ENCODE results near the gene CAMK1D. TPM values are rescaled to one million over a fixed set of nuclear protein-coding genes. Genes with fewer than 3 reads are reported as not detected.

CAMK1D gene
- total RNA-seq, 1 experiment from 2014 or later = 6.0 TPM

DNA sequence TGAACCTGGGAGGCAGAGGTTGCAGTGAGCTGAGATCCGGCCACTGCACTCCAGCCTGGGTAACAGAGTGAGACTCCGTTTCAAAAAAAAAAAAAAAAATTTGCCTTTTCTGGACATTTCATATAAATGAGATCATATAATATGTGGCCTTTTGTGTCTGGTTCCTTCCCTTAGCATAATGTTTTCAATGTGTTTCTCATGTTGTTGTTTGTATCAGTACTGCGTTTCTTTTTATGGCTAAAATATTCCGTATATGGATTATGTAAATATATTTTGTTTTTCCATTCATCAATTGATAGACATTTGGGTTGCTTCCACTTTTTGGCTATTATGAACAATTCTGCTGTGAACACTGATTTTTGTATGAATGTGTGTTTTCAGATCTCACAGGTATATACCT lies 394.6 kb downstream of the CAMK1D start:
- ChIA-PET POLR2A (ENCODE audit: unreplicated experiment) (no interaction called here), CTCF (no interaction called here)
- Histone ChIP-seq H3K36me3 (ENCODE audit: low read depth) (no peaks in the 10 kb centered on the region), H3K27ac (no peak overlapping the region), H3K4me1 (replicated peaks; ENCODE audit: insufficient read depth) (no peaks in the 10 kb centered on the region), H3K9me3 (ENCODE audit: insufficient read depth, low read depth) (no peaks in the 10 kb centered on the region), H3K79me2 (ENCODE audit: low read depth) (no peaks in the 10 kb centered on the region), H4K20me1 (ENCODE audit: insufficient read depth) (no peaks in the 10 kb centered on the region), H3K9me2 (ENCODE audit: insufficient read depth) (no peaks in the 10 kb centered on the region), H3K4me3 (no peak overlapping the region), H2AFZ (no peak overlapping the region), H3K27me3 (ENCODE audit: insufficient read depth, low read depth) (no peaks in the 10 kb centered on the region), H3K4me2 (no peak overlapping the region), H3F3A (ENCODE audit: insufficient read depth, low read depth) (no peaks in the 10 kb centered on the region)
- intact Hi-C loops (cut with micrococcal nuclease; ENCODE audit: unreplicated experiment) = no loop called here
- DNase-seq = no peak
- TF ChIP-seq EZH2 (IDR thresholded peaks at IDR 0.05; ENCODE audit: low read depth) (no peak), CTCF (conservative IDR thresholded peaks at IDR 0.05) (no peak)
- BruUV-seq (replicated peaks) = no TSS peak

- Histone ChIP-seq H3K9me3 (ENCODE audit: insufficient read depth, low read depth) (no peaks in the 10 kb centered on the region), H3K4me3 (no peak overlapping the region), H3F3A (ENCODE audit: insufficient read depth, low read depth) (no peaks in the 10 kb centered on the region), H3K27me3 (ENCODE audit: insufficient read depth, low read depth) (no peaks in the 10 kb centered on the region), H3K4me1 (replicated peaks; ENCODE audit: insufficient read depth) (no peaks in the 10 kb centered on the region), H3K9me2 (ENCODE audit: insufficient read depth) (no peaks in the 10 kb centered on the region), H3K4me2 (no peak overlapping the region), H4K20me1 (ENCODE audit: insufficient read depth) (peaks cover 4% of the 10 kb centered on the region; the same call in 1 of the 2 replicates), H2AFZ (no peak overlapping the region), H3K27ac (no peak overlapping the region), H3K79me2 (ENCODE audit: low read depth) (no peaks in the 10 kb centered on the region), H3K36me3 (ENCODE audit: low read depth) (no peaks in the 10 kb centered on the region)
- POLR2A ChIA-PET (ENCODE audit: unreplicated experiment) = no interaction called here
- no peak for DNase-seq
- no peak for TF ChIP-seq CTCF (conservative IDR thresholded peaks at IDR 0.05)
- intact Hi-C loops (cut with micrococcal nuclease; ENCODE audit: unreplicated experiment) = no loop called here
- no TSS peak for BruUV-seq (replicated peaks)
- CTCF ChIA-PET = no interaction called here
These were observed 398.8 kb downstream of the CAMK1D start for GRCh38 chr10:12748186-12748585.

- DNase-seq = no peak
- Histone ChIP-seq H3K9me3 (ENCODE audit: insufficient read depth, low read depth) (no peaks in the 10 kb centered on the region), H3K9me2 (ENCODE audit: insufficient read depth) (no peaks in the 10 kb centered on the region), H2AFZ (no peak overlapping the region), H4K20me1 (ENCODE audit: insufficient read depth) (peaks cover 4% of the 10 kb centered on the region; the same call in 1 of the 2 replicates), H3F3A (ENCODE audit: insufficient read depth, low read depth) (no peaks in the 10 kb centered on the region), H3K4me3 (no peak overlapping the region), H3K79me2 (ENCODE audit: low read depth) (no peaks in the 10 kb centered on the region), H3K4me1 (replicated peaks; ENCODE audit: insufficient read depth) (no peaks in the 10 kb centered on the region), H3K27me3 (ENCODE audit: insufficient read depth, low read depth) (no peaks in the 10 kb centered on the region), H3K27ac (no peak overlapping the region), H3K36me3 (ENCODE audit: low read depth) (no peaks in the 10 kb centered on the region), H3K4me2 (no peak overlapping the region)
- CTCF ChIA-PET = no interaction called here
- intact Hi-C loops (cut with micrococcal nuclease; ENCODE audit: unreplicated experiment) = no loop called here
- POLR2A ChIA-PET (ENCODE audit: unreplicated experiment) = no interaction called here
- no peak for TF ChIP-seq EZH2 (IDR thresholded peaks at IDR 0.05; ENCODE audit: low read depth)
- TF ChIP-seq CTCF (conservative IDR thresholded peaks at IDR 0.05) = no peak
- BruUV-seq (replicated peaks) = no TSS peak
These were observed 400.6 kb downstream of the CAMK1D start for GRCh38 chr10:12749760-12750478.

Data from PC-9 (cell line).